H1 (cell line): ENCODE data around the gene CXCL12. TPM values are rescaled to one million over a fixed set of nuclear protein-coding genes. Genes with fewer than 3 reads are reported as not detected.

Source experiments
- CTCF ChIA-PET: fragments of 300-600 bp; sonication (Branson Sonifier 250); formaldehyde crosslinking; loops from one replicate; lab custom pipeline; 2021; ENCODE audit not compliant: partially characterized antibody; lab: Charles Lee
- POLR2A ChIA-PET: fragments of 300-600 bp; sonication (Branson Sonifier 250); formaldehyde crosslinking; loops from one replicate; lab custom pipeline; 2021; ENCODE audit warnings: inconsistent platforms; ENCODE audit not compliant: partially characterized antibody; lab: Charles Lee
- DNase-seq, 2 experiments: peaks; one replicate each; pipeline versions ENCODE4 v3.0.0 to v3.0.0-alpha.2; 2010 to 2022; ENCODE audit warnings: low spot score in 2 of 2, low read depth in 1 of 2, mixed read lengths in 1 of 2
- FAIRE-seq: peaks from 2 replicates; lab custom pipeline; 2011; peaks lifted over from hg19 to GRCh38; lab: Jason Lieb, UNC
- H2AFZ ChIP-seq: 2 replicates; pipeline ENCODE4 v1.8.1; 2012; ENCODE audit warnings: low read length, inconsistent platforms
- H2AK5ac ChIP-seq: 2 replicates; pipeline ENCODE4 v1.6.1; 2013; ENCODE audit warnings: low read depth, low read length
- H2BK120ac ChIP-seq: replicated peaks from 2 replicates; pipeline ENCODE3; 2013; ENCODE audit warnings: low read depth, low read length, inconsistent platforms
- H2BK12ac ChIP-seq: 2 replicates; pipeline ENCODE4 v1.6.1; 2013; ENCODE audit warnings: low read depth, low read length
- H2BK15ac ChIP-seq: 2 replicates; pipeline ENCODE4 v1.6.1; 2013; ENCODE audit warnings: low read length
- H2BK20ac ChIP-seq: 2 replicates; pipeline ENCODE4 v1.6.1; 2013; ENCODE audit warnings: low read length
- H2BK5ac ChIP-seq: 2 replicates; pipeline ENCODE4 v1.6.1; 2013; ENCODE audit warnings: low read depth, low read length
- H3K14ac ChIP-seq: 2 replicates; pipeline ENCODE4 v1.6.1; 2013; ENCODE audit warnings: inconsistent platforms; ENCODE audit not compliant: insufficient read length
- H3K18ac ChIP-seq: 2 replicates; pipeline ENCODE4 v1.6.1; 2013; ENCODE audit warnings: low read length; ENCODE audit errors: extremely low read depth
- H3K23ac ChIP-seq: 2 replicates; pipeline ENCODE4 v1.6.1; 2013; ENCODE audit warnings: inconsistent platforms; ENCODE audit not compliant: insufficient read length
- H3K23me2 ChIP-seq: 2 replicates; pipeline ENCODE4 v1.6.1; 2013; ENCODE audit warnings: low read depth, low read length
- H3K27ac ChIP-seq: 2 replicates; pipeline ENCODE4 v1.6.1; 2011; ENCODE audit warnings: low read depth, low read length, inconsistent platforms
- H3K27me3 ChIP-seq, 4 experiments: replicated peaks in 1 of 4; 1 replicate in 1 of 4; 2 replicates in 3 of 4; pipeline versions ENCODE4 v1.6.1 to v1.8.1; 2011 to 2013; ENCODE audit warnings: low read length in 3 of 4, mild to moderate bottlenecking in 3 of 4, inconsistent platforms in 2 of 4, mixed read lengths in 2 of 4, moderate library complexity in 1 of 4; ENCODE audit not compliant: control insufficient read depth in 3 of 4, insufficient read depth in 3 of 4; ENCODE audit errors: extremely low read depth in 1 of 4
- H3K36me3 ChIP-seq, 4 experiments: 2 replicates each; pipeline versions ENCODE4 v1.6.1 to v1.8.1; 2011 to 2013; ENCODE audit warnings: mild to moderate bottlenecking in 4 of 4, low read length in 3 of 4, moderate library complexity in 2 of 4, control low read depth in 1 of 4, inconsistent platforms in 1 of 4; ENCODE audit not compliant: insufficient read depth in 4 of 4, control insufficient read depth in 2 of 4
- H3K4ac ChIP-seq: replicated peaks from 2 replicates; pipeline ENCODE3; 2013; ENCODE audit warnings: low read length, low read depth, mixed read lengths, inconsistent platforms; ENCODE audit not compliant: insufficient read length
- H3K4me1 ChIP-seq, 4 experiments: replicated peaks in 1 of 4; 1 replicate in 1 of 4; 2 replicates in 3 of 4; pipeline versions ENCODE4 v1.6.1 to v1.8.1; 2011 to 2013; ENCODE audit warnings: low read length in 3 of 4, inconsistent platforms in 2 of 4, mixed read lengths in 1 of 4; ENCODE audit not compliant: insufficient read depth in 4 of 4, control insufficient read depth in 3 of 4
- H3K4me2 ChIP-seq, 2 experiments: 2 replicates each; pipeline versions ENCODE4 v1.6.1 to v1.8.1; 2011 to 2013; ENCODE audit warnings: low read depth in 2 of 2, low read length in 2 of 2, control low read depth in 1 of 2, inconsistent platforms in 1 of 2, mild to moderate bottlenecking in 1 of 2; ENCODE audit not compliant: insufficient read depth in 1 of 2
- H3K4me3 ChIP-seq, 4 experiments: fragments of 200-600, 300-600 bp in 1 of 4; sonication (generic), shearing (Covaris generic), sonication (Bioruptor Twin) in 1 of 4; 2 replicates each; pipeline versions ENCODE4 v1.5.1 to v1.8.1; 2011 to 2016; ENCODE audit warnings: low read length in 4 of 4, low read depth in 3 of 4, control low read depth in 2 of 4, inconsistent platforms in 2 of 4, mild to moderate bottlenecking in 2 of 4, mixed read lengths in 1 of 4, moderate library complexity in 1 of 4; ENCODE audit not compliant: insufficient read depth in 2 of 4; ENCODE audit errors: extremely low read depth in 1 of 4
- H3K56ac ChIP-seq: replicated peaks from 2 replicates; pipeline ENCODE3; 2013; ENCODE audit warnings: low read depth, mild to moderate bottlenecking, mixed read lengths, low read length, inconsistent platforms; ENCODE audit not compliant: insufficient read length
- H3K79me1 ChIP-seq: 2 replicates; pipeline ENCODE4 v1.6.1; 2013; ENCODE audit warnings: low read depth, low read length, control low read depth
- H3K79me2 ChIP-seq, 2 experiments: 2 replicates each; pipeline versions ENCODE4 v1.6.1 to v1.8.1; 2012 to 2013; ENCODE audit warnings: low read length in 2 of 2, mild to moderate bottlenecking in 2 of 2, inconsistent platforms in 1 of 2; ENCODE audit not compliant: insufficient read depth in 2 of 2, control insufficient read depth in 1 of 2
- H3K9ac ChIP-seq, 4 experiments: replicated peaks in 1 of 4; 1 replicate in 1 of 4; 2 replicates in 3 of 4; pipeline versions ENCODE4 v1.6.1 to v1.8.1; 2011 to 2013; ENCODE audit warnings: low read depth in 3 of 4, low read length in 3 of 4, control low read depth in 2 of 4, mild to moderate bottlenecking in 2 of 4, moderate library complexity in 2 of 4, inconsistent platforms in 1 of 4; ENCODE audit errors: extremely low read depth in 1 of 4
- H3K9me3 ChIP-seq, 2 experiments: 2 replicates each; pipeline versions ENCODE4 v1.6.1 to v1.8.1; 2012 to 2013; ENCODE audit warnings: mild to moderate bottlenecking in 2 of 2, moderate library complexity in 2 of 2, control low read depth in 1 of 2, inconsistent platforms in 1 of 2, low read depth in 1 of 2, low read length in 1 of 2, mixed read lengths in 1 of 2; ENCODE audit not compliant: insufficient read depth in 2 of 2
- H4K20me1 ChIP-seq, 2 experiments: replicated peaks in 1 of 2; 2 replicates each; pipeline versions ENCODE3 to v1.8.1; 2011 to 2013; ENCODE audit warnings: inconsistent platforms in 2 of 2, low read length in 2 of 2, mild to moderate bottlenecking in 1 of 2; ENCODE audit not compliant: insufficient read depth in 2 of 2, control insufficient read depth in 1 of 2
- H4K5ac ChIP-seq: 2 replicates; pipeline ENCODE4 v1.6.1; 2013; ENCODE audit warnings: low read length, low read depth, mixed read lengths, inconsistent platforms; ENCODE audit not compliant: insufficient read length
- H4K8ac ChIP-seq: 2 replicates; pipeline ENCODE4 v1.8.0; 2013; ENCODE audit warnings: mild to moderate bottlenecking, moderate library complexity, low read length, inconsistent platforms; ENCODE audit not compliant: insufficient read depth; ENCODE audit errors: extremely low read depth
- H4K91ac ChIP-seq: replicated peaks from 2 replicates; pipeline ENCODE3; 2013; ENCODE audit warnings: low read length, mixed read lengths, inconsistent platforms; ENCODE audit not compliant: insufficient read length
- ASH2L ChIP-seq: fragments of 200-600, 300-600 bp; sonication (generic); IDR thresholded peaks from one replicate; pipeline ENCODE4 v1.7.1; 2017; ENCODE audit warnings: low read length
- BCL11A ChIP-seq, 2 experiments: IDR thresholded peaks; one replicate each; pipeline ENCODE4 v1.6.1; 2011; ENCODE audit warnings: low read depth in 2 of 2, low read length in 2 of 2, mild to moderate bottlenecking in 2 of 2
- EGR1 ChIP-seq: IDR thresholded peaks from 2 replicates; pipeline ENCODE4 v1.6.1; 2011; ENCODE audit warnings: low read depth, low read length, borderline replicate concordance
- FOSL1 ChIP-seq: IDR thresholded peaks from 2 replicates; pipeline ENCODE4 v1.6.1; 2011; ENCODE audit warnings: mild to moderate bottlenecking, low read depth, low read length, moderate library complexity; ENCODE audit not compliant: insufficient read depth
- GTF2F1 ChIP-seq: IDR thresholded peaks from 2 replicates; pipeline ENCODE4 v1.6.1; 2012; ENCODE audit warnings: low read depth, low read length, improper control_type of control experiment, borderline replicate concordance
- HDAC6 ChIP-seq: IDR thresholded peaks from one replicate; pipeline ENCODE4 v1.7.1; 2012; ENCODE audit warnings: low read depth, mild to moderate bottlenecking, inconsistent platforms, low read length, moderate library complexity
- MAFK ChIP-seq: IDR thresholded peaks from 2 replicates; pipeline ENCODE4 v1.6.1; 2012; ENCODE audit warnings: low read depth, mild to moderate bottlenecking, improper control_type of control experiment, low read length
- NANOG ChIP-seq: IDR thresholded peaks from 2 replicates; pipeline ENCODE4 v1.6.1; 2011; ENCODE audit warnings: low read length, low read depth, mild to moderate bottlenecking, inconsistent platforms; ENCODE audit not compliant: insufficient read depth, poor library complexity, severe bottlenecking
- RNF2 ChIP-seq: fragments of 200-900, 300-1000 bp; sonication (generic); IDR thresholded peaks from 2 replicates; pipeline ENCODE4 v1.7.1; 2016; ENCODE audit warnings: borderline replicate concordance, low read depth, mild to moderate bottlenecking, antibody characterized with exemption, low read length; ENCODE audit not compliant: poor library complexity, severe bottlenecking; ENCODE audit errors: missing control alignments
- SP1 ChIP-seq: IDR thresholded peaks from 2 replicates; pipeline ENCODE4 v1.6.1; 2011; ENCODE audit warnings: low read depth, low read length
- SRF ChIP-seq: IDR thresholded peaks from 2 replicates; pipeline ENCODE4 v1.6.1; 2011; ENCODE audit warnings: mild to moderate bottlenecking, low read depth, low read length, moderate library complexity
- TAF1 ChIP-seq: IDR thresholded peaks from 2 replicates; pipeline ENCODE4 v1.6.1; 2011; ENCODE audit warnings: mild to moderate bottlenecking, low read depth, low read length
- ZNF274 ChIP-seq: IDR thresholded peaks from 2 replicates; pipeline ENCODE4 v1.7.0; 2012; ENCODE audit warnings: low read length, borderline replicate concordance; ENCODE audit errors: extremely low read depth
- WGBS, 2 experiments: shearing (Covaris generic) in 1 of 2; methylation state at CpG; one replicate each; pipeline versions ENCODE4 v1.1.6 to v1.1.7; 2013 to 2015; ENCODE audit warnings: low lambda C conversion rate in 2 of 2, mixed read lengths in 2 of 2, inconsistent platforms in 1 of 2, low coverage in 1 of 2, missing lambda C conversion rate in 1 of 2; ENCODE audit not compliant: insufficient replicate concordance in 2 of 2, insufficient coverage in 1 of 2, insufficient read length in 1 of 2; ENCODE audit errors: extremely low coverage in 1 of 2, missing lambda C conversion rate in 1 of 2; 5-methylcytosine and 5-hydroxymethylcytosine counted together
- polyA plus RNA-seq, 7 experiments: library from polyadenylated mRNA; depleted of rRNA in 3 of 7; stranded (reverse) in 5 of 7; unstranded in 2 of 7; fragments of >200 nt in 5 of 7; fragments of 200-250 nt in 2 of 7; gene quantifications; 1 replicate in 5 of 7; 2 replicates in 1 of 7; 4 replicates in 1 of 7; pipeline versions ENCODE4 v1.2.1 to v1.2.3, GENCODE V29; 2011 to 2013; ENCODE audit warnings: missing spikeins in 2 of 7, mixed read lengths in 2 of 7
- total RNA-seq: library from RNA; stranded (reverse); fragmentation: NEBNext Ultra II Directional; extraction: Animal tissue kit (Norgen Biotek cat#: 25700); gene quantifications from 2 replicates; pipeline ENCODE4 v1.2.1, GENCODE V29; 2021

Gene CXCL12
- total and polyA plus RNA-seq, 2 of the 8 experiments (the other 6 are each of a cell fraction or from before 2014, with no cell fraction given), result 51.4 to 53.8 TPM

DNA sequence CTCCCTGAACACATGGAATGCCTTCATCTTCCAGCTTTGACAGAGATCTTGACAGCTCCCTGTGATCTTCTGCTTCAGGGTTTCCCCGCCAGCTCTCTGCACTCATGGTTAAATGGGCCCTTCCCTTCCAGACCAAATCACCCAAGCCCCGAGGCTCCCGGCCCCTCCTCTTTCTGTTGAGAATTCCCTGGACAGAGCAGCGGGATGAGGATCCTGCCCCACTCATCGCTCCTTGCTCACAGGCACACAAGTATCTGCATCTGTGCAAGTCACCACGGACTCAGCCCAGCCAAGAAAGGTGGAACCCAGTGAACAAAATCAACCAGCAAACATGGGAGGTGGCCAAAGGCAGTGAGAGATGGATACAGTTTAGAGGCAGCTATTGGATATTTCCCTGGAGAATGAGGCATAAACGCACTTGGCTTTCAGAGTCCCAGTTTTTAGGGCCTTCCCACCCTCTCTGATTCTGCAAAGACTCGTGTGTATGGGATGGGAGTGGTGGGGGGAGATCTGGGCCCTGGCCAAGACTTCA is 37.7 kb upstream of the CXCL12 start:
- Histone ChIP-seq H3K9me3 (0 out of 4 replicates have a peak, but pooled peaks cover 0 to 3% of the 10 kb centered on the region in 2 experiments), H2BK20ac (no peak overlapping the region), H2AK5ac (no peak overlapping the region), H4K20me1 (no peaks in the 10 kb centered on the region), H2BK5ac (no peak overlapping the region), H3K9ac (no peak overlapping the region), H2BK12ac (no peak overlapping the region), H3K79me2 (no peaks in the 10 kb centered on the region), H4K91ac (no peak overlapping the region), H3K36me3 (no peaks in the 10 kb centered on the region), H4K5ac (no peak overlapping the region), H3K4me3 (no peak overlapping the region), H3K27ac (no peak overlapping the region), H3K56ac (no peak overlapping the region), H3K18ac (no peak overlapping the region), H2BK120ac (no peak overlapping the region), H3K14ac (no peak overlapping the region), H4K8ac (no peak overlapping the region), H3K4me2 (no peak overlapping the region), H2AFZ (no peak overlapping the region), H3K27me3 (no peaks in the 10 kb centered on the region), H2BK15ac (no peak overlapping the region), H3K79me1 (no peaks in the 10 kb centered on the region), H3K23ac (no peak overlapping the region), H3K23me2 (no peaks in the 10 kb centered on the region; the same call in 1 of the 2 replicates), H3K4ac (no peak overlapping the region), H3K4me1 (0 out of 7 replicates have a peak, but pooled peaks cover 0 to 2% (median 0%) of the 10 kb centered on the region in 4 experiments)
- ChIA-PET CTCF (interaction anchor here (0.5 kb wide), 1 partner anchor 259 kb away, joined by 3 read pairs; no protein-coding TSS in a partner anchor), POLR2A (no interaction called here)
- FAIRE-seq (no peak), DNase-seq (no peak)
- 94% methylated on average over 8 of the region's 8 CpGs; no CpG with 5 or more reads in 1 of the 2 experiments for WGBS, 2 experiments
- no peak for TF ChIP-seq HDAC6
- no peak for TF ChIP-seq SRF
- no peak for TF ChIP-seq GTF2F1
- TF ChIP-seq RNF2, result no peak
- no peak for TF ChIP-seq TAF1
- TF ChIP-seq SP1, result no peak
- TF ChIP-seq ZNF274, result no peak
- TF ChIP-seq EGR1, result no peak
- no peak for TF ChIP-seq FOSL1
- TF ChIP-seq NANOG, result no peak
- no peak for TF ChIP-seq MAFK
- TF ChIP-seq ASH2L, result no peak
- no peak for TF ChIP-seq BCL11A (IDR thresholded peaks at IDR 0.05; ENCODE audit: low read depth in 2 of 2, low read length in 2 of 2)
